Activated T-cell treated with anti-CD3 and anti-CD28 coated beads, Interleukin-2, amount 50 U/mL, for 72 hours (primary cell): ENCODE data around the gene GTF2B. TPM values are rescaled to one million over a fixed set of nuclear protein-coding genes. Genes with fewer than 3 reads are reported as not detected.
"Not testable (repeated sequence)": the region's sequence is repeated elsewhere in the genome, so short reads cannot be mapped to it uniquely, and the experiment has no call there.

Experiments used
- ATAC-seq, 2 donors: fragments of 150-1000 bp; cut with Tn5 transposase; replicated peaks in 1 of 2; 2 replicates each; pipeline ENCODE4 v1.10.0; 2021; ENCODE audit warnings: moderate library complexity in 2 of 2, mild to moderate bottlenecking in 1 of 2
- DNase-seq, 2 donors: peaks; one replicate each; pipeline ENCODE4 v3.0.0; 2021 to 2022; ENCODE audit warnings: mixed read lengths in 1 of 2
- H3K27ac Mint-ChIP-seq: one replicate; pipeline ENCODE4 v1.8.0; 2022; ENCODE audit warnings: mild to moderate bottlenecking, moderate library complexity, mixed read lengths
- H3K27me3 Mint-ChIP-seq: one replicate; pipeline ENCODE4 v1.8.0; 2022; ENCODE audit warnings: low read depth, mixed read lengths
- H3K36me3 Mint-ChIP-seq, 2 donors: one replicate each; pipeline ENCODE4 v1.8.0; 2022; ENCODE audit warnings: mixed read lengths in 2 of 2, mild to moderate bottlenecking in 1 of 2; ENCODE audit not compliant: insufficient read depth in 2 of 2
- H3K4me1 Mint-ChIP-seq: one replicate; pipeline ENCODE4 v1.8.0; 2022; ENCODE audit warnings: low read depth, mixed read lengths
- H3K4me3 Mint-ChIP-seq, 2 donors: one replicate each; pipeline ENCODE4 v1.8.0; 2022; ENCODE audit warnings: mild to moderate bottlenecking in 2 of 2, mixed read lengths in 2 of 2, moderate library complexity in 2 of 2
- H3K9me3 Mint-ChIP-seq, 2 donors: one replicate each; pipeline ENCODE4 v1.8.0; 2022; ENCODE audit warnings: mixed read lengths in 2 of 2
- total RNA-seq, 2 donors: library from RNA; stranded (reverse); gene quantifications; one replicate each; pipeline ENCODE4 v1.2.3, GENCODE V29; 2022

GTF2B gene, protein sequence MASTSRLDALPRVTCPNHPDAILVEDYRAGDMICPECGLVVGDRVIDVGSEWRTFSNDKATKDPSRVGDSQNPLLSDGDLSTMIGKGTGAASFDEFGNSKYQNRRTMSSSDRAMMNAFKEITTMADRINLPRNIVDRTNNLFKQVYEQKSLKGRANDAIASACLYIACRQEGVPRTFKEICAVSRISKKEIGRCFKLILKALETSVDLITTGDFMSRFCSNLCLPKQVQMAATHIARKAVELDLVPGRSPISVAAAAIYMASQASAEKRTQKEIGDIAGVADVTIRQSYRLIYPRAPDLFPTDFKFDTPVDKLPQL
- 10 to 100 TPM; 37.2 to 38.7 TPM for total RNA-seq

DNA sequence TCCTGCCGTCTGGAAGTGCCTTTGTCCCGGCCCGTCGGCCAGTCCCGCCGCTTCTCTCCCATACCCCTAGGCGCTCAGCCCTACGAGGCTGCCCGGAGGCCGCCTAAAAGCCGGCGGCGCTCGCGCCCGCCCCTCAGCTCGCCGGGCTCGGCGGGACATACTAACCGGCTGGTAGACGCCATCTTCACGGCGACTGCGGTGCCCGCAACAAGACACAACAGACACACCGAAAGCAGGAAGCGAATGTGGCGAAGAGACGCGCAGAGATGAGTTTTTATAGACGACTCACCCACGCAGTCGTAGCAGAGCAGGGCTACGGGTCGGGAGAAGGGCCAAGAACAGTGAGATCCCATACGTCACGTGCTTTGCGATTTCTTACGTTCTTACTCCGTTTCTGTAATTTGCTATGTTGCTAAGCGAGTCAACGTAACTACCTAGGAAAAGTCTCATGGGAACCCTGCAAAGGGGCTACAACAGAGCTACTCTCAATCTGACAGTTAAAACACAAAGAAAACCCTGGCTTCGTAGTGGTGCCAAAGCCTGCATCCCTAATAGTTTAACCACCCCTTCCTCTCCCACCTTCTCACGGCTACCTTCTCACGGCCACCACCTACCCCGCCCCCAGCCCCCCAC lies at the start of gene GTF2B:
Gene GTF2B (minus strand): TSS at position 250 of the 633 bp plus-strand sequence. CDS start 68 bp downstream, at position 182.
- Mint-ChIP-seq H3K4me1 (peaks cover 44% of the 10 kb centered on the region), H3K27ac (peak within 1 kb of the TSS; percentile 84), H3K36me3 (peaks cover 10 to 11% of the 10 kb centered on the region in 2 donors), H3K9me3 (peaks cover 0 to 2% of the 10 kb centered on the region in 2 donors), H3K4me3 (peak within 1 kb of the TSS; percentile 89 to 92), H3K27me3 (no peaks in the 10 kb centered on the region)
- DNase-seq (peak; percentile 94), ATAC-seq (peak; percentile 85 to 86)

DNA sequence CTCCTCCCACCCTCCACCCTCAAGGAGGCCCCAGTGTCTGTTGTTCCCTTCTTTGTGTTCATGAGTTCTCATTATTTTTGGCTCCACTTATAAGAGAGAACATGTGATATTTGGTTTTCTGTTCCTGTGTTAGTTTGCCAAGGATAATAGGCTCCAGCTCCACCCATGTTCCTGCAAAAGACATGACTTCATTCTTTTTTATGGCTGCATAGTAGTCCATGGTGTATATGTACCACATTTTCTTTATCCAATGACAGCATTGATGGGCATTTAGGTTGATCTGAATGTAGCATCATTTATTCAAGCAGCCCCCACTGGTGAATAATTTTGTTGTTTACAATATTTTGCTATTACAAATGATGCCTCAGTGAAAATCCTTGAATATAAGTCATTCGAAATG lies 47.2 kb upstream of the GTF2B start:
- DNase-seq, H3K27ac Mint-ChIP-seq, H3K27me3 Mint-ChIP-seq, ATAC-seq, H3K4me3 Mint-ChIP-seq, H3K4me1 Mint-ChIP-seq, H3K9me3 Mint-ChIP-seq: not testable (repeated sequence)
- H3K36me3 Mint-ChIP-seq: peaks cover 28 to 67% of the 10 kb centered on the region in 2 donors

DNA sequence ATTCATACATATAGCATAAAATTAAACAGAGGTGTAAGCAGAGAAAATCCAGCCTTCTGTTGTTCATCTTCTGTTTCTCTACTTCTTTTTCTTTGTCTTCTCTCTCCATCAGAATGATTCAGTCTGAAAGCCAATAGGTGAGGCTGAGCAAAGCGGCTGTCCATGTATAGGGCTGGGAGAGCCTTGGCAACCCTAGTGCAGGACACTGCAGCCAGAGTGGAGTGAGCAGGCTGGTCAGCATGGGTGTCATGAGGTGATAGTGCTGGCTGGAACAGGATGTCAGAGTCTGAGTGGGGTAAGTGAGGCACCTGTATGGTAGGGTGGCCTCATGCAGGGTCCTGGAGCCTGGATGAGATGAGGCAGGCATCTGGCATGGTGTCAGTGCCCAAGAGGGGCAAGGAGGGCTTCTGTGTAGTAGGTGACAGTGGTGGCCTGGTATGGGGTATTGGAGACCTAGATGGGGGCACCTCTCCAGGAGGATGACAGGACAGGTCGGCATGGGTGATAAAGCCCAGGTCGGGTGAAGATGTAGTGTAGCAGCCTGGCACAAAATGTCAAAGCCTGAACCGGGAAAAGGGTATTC lies 45.5 kb upstream of the GTF2B start:
- no peaks in the 10 kb centered on the region for H3K4me1 Mint-ChIP-seq
- no peaks in the 10 kb centered on the region for H3K27me3 Mint-ChIP-seq
- H3K4me3 Mint-ChIP-seq: no peak overlapping the region
- H3K36me3 Mint-ChIP-seq: peaks cover 28 to 64% of the 10 kb centered on the region in 2 donors
- no peak overlapping the region for H3K27ac Mint-ChIP-seq
- no peaks in the 10 kb centered on the region for H3K9me3 Mint-ChIP-seq
- DNase-seq (no peak), ATAC-seq (peak in 1 of 2 donors; percentile 19)

DNA sequence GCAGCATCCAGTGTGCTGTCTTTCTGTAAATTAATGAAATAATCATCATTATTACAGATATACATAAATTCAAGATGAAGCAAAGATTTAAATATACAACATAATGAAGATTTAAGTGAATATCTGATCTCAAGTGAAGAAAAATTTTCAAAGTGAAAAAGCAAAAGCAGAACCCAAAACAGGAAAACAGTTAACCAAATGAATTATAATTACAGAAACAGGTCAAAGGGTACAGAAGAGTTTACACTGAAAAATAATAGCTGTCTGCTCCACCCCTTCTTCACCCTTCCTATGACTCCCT lies 44.8 kb upstream of the GTF2B start:
- DNase-seq (no peak), ATAC-seq (no peak)
- no peaks in the 10 kb centered on the region for H3K9me3 Mint-ChIP-seq
- peaks cover 27 to 61% of the 10 kb centered on the region in 2 donors for H3K36me3 Mint-ChIP-seq
- no peak overlapping the region for H3K4me3 Mint-ChIP-seq
- H3K4me1 Mint-ChIP-seq: no peaks in the 10 kb centered on the region
- H3K27me3 Mint-ChIP-seq: no peaks in the 10 kb centered on the region
- peak overlapping the region; percentile 48 for H3K27ac Mint-ChIP-seq

DNA sequence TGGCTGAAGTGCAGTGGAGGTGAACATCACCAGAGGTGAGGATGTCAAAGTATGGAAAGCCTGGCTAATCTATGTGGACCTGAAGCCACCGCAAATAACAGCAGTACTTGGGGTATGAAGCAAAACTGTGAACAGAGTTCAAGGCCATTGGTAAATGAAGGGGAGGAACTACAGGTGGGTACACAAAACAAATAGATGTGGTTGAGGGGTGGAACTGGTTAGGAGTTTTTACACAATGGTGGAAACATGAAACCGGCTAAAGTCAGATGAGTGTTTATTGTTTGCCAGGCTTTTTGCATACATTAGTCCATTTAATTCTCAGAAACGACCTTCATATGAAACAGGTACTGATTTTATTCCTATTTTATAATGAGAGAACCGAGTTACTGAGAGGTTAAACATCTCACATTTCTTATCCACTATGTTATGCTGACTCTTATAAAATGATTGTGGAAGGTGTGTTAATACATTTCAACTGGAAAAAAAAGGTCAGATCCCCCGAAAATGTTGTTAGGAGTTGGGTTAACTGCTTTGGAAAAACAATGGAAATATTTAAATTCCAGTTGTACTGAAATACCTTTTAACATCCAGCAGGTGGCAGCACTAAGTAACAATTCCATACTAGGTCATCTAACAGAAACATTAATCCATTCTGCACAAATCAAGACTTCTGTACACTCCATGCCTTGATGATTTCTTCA lies 44.3 kb upstream of the GTF2B start:
- Mint-ChIP-seq H3K4me3 (no peak overlapping the region), H3K27ac (no peak overlapping the region), H3K9me3 (no peaks in the 10 kb centered on the region), H3K4me1 (no peaks in the 10 kb centered on the region), H3K27me3 (no peaks in the 10 kb centered on the region), H3K36me3 (peaks cover 26 to 56% of the 10 kb centered on the region in 2 donors)
- DNase-seq (peak in 1 of 2 donors; percentile 16), ATAC-seq (peak in 1 of 2 donors; percentile 36)

DNA sequence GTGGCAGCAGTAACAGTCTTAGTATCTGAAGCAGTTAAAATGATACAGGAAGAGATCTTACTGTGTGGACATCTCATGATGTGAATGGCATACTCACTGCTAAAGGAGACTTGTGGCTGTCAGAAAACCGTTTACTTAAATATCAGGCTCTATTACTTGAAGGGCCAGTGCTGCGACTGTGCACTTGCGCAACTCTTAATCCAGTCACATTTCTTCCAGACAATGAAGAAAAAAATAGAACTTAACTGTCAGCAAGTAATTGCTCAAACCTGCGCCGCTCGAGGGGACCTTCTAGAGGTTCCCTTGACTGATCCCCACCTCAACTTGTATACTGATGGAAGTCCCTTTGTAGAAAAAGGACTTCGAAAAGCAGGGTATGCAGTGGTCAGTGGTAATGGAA lies 38.8 kb upstream of the GTF2B start:
- not testable (repeated sequence) for H3K27ac Mint-ChIP-seq, H3K9me3 Mint-ChIP-seq, H3K4me3 Mint-ChIP-seq, DNase-seq, H3K27me3 Mint-ChIP-seq, ATAC-seq, H3K4me1 Mint-ChIP-seq
- H3K36me3 Mint-ChIP-seq: peaks cover 16 to 46% of the 10 kb centered on the region in 2 donors

- Mint-ChIP-seq H3K27me3 (no peaks in the 10 kb centered on the region), H3K27ac (no peak overlapping the region), H3K9me3 (peaks cover 4 to 7% of the 10 kb centered on the region in 2 donors), H3K36me3 (peaks cover 31 to 33% of the 10 kb centered on the region in 2 donors), H3K4me1 (no peaks in the 10 kb centered on the region), H3K4me3 (no peak overlapping the region)
- DNase-seq: no peak
- ATAC-seq: no peak
Observed at GRCh38 chr1:88923224-88923623, 31.9 kb upstream of the GTF2B start.

- Mint-ChIP-seq H3K27ac (no peak overlapping the region), H3K4me3 (no peak overlapping the region), H3K36me3 (peaks cover 35 to 37% of the 10 kb centered on the region in 2 donors), H3K4me1 (peaks cover under 1% of the 10 kb centered on the region), H3K27me3 (no peaks in the 10 kb centered on the region), H3K9me3 (peaks cover 7 to 10% of the 10 kb centered on the region in 2 donors)
- DNase-seq (no peak), ATAC-seq (no peak)
Observed at GRCh38 chr1:88922214-88922613, 30.8 kb upstream of the GTF2B start.

GRCh38 chr1:88920845-88921244 lies 29.5 kb upstream of the GTF2B start:
- Mint-ChIP-seq H3K4me3 (no peak overlapping the region), H3K9me3 (peaks cover 12% of the 10 kb centered on the region in 2 donors), H3K4me1 (peaks cover 10% of the 10 kb centered on the region), H3K27ac (no peak overlapping the region), H3K36me3 (peaks cover 41 to 49% of the 10 kb centered on the region in 2 donors), H3K27me3 (no peaks in the 10 kb centered on the region)
- DNase-seq (no peak), ATAC-seq (no peak)

DNA sequence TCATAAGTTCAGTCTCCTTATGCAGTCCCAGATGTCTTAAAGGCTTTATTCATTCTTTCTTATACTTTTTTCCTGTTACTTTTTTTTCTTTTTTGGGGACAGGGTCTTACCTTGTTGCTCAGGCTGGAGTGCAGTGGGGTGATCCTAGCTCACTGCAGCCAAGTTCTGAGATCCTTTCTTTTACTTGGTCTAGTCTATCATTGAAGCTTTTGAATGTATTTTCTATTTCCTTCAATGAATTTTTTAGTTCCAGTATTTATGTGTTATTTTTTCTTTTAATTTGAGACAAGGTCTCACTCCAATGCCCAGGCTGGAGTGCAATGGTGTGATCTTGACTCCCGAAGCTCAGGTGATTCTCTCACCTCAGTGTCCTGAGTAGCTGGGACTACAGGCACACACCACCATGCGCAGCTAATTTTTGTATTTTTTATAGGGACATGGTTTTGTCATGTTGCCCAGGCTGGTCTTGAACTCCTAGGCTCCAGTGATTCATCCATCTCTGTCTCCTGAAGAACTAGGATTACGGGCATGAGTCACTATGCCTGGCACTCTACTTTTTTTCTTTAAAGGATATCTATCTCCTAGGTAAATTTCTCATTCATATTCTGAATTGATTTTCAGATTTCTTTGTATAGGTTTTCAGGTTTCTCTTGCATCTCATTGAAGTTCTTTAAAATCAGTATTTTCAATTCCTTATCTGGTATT lies 26.1 kb upstream of the GTF2B start:
- Mint-ChIP-seq H3K4me3 (peak overlapping the region in 1 of 2 donors; percentile 43), H3K27me3 (no peaks in the 10 kb centered on the region), H3K9me3 (peaks cover 11 to 14% of the 10 kb centered on the region in 2 donors), H3K4me1 (peaks cover 10% of the 10 kb centered on the region), H3K27ac (peak overlapping the region; percentile 73), H3K36me3 (peaks cover 26 to 35% of the 10 kb centered on the region in 2 donors)
- no peak for ATAC-seq
- no peak for DNase-seq

DNA sequence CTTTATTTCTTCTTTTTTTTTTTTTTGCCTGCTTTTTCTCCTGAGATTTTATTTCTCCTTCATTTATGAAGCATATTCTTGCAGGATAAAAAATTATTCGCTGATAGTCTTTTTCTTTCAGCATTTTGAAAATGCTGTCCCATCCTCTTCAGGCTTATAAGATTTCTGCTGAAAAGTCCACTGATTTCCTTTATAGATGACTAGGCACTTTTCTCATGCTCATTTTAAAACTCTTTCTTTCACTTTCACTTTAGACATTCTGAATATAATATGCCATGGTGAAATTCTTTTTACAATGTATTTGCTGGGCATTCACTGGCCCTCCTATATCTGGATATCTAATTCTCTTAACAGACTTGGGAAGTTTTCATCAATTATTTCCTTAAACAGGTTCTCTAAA lies 25.5 kb upstream of the GTF2B start:
- Mint-ChIP-seq H3K27me3 (no peaks in the 10 kb centered on the region), H3K4me1 (peaks cover 14% of the 10 kb centered on the region), H3K36me3 (peaks cover 26 to 35% of the 10 kb centered on the region in 2 donors), H3K9me3 (peaks cover 11 to 14% of the 10 kb centered on the region in 2 donors), H3K4me3 (peak overlapping the region in 1 of 2 donors; percentile 43), H3K27ac (peak overlapping the region; percentile 73)
- DNase-seq: no peak
- ATAC-seq: no peak

DNA sequence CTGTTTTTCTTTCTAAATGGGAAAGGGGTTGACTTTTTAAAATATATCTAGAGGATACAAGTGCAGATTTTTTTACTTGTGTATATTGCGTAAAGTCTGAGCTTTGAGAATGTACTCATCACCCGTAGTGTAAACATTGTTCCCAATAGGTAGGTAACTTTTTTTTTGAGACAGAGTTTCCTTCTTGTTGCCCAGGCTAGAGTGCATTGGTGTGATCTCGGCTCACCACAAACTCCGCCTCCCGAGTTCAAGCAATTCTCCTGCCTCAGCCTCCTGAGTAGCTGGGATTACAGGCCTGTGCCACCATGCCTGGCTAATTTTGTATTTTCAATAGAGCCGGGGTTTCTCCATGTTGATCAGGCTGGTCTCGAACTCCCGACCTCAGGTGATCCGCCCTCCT lies 20.4 kb upstream of the GTF2B start:
- ATAC-seq, H3K9me3 Mint-ChIP-seq, DNase-seq, H3K27me3 Mint-ChIP-seq, H3K4me1 Mint-ChIP-seq, H3K4me3 Mint-ChIP-seq, H3K27ac Mint-ChIP-seq, H3K36me3 Mint-ChIP-seq: not testable (repeated sequence)
